Activated CD4-positive, CD25-positive, alpha-beta regulatory T cell treated with anti-CD3 and anti-CD28 coated beads, Interleukin-2, amount 50 U/mL, for 72 hours (primary cell): ENCODE data around the gene TNRC6C.

Source experiments
- DNase-seq: peaks from one replicate; pipeline ENCODE4 v3.0.0; 2021

The TNRC6C gene, protein sequence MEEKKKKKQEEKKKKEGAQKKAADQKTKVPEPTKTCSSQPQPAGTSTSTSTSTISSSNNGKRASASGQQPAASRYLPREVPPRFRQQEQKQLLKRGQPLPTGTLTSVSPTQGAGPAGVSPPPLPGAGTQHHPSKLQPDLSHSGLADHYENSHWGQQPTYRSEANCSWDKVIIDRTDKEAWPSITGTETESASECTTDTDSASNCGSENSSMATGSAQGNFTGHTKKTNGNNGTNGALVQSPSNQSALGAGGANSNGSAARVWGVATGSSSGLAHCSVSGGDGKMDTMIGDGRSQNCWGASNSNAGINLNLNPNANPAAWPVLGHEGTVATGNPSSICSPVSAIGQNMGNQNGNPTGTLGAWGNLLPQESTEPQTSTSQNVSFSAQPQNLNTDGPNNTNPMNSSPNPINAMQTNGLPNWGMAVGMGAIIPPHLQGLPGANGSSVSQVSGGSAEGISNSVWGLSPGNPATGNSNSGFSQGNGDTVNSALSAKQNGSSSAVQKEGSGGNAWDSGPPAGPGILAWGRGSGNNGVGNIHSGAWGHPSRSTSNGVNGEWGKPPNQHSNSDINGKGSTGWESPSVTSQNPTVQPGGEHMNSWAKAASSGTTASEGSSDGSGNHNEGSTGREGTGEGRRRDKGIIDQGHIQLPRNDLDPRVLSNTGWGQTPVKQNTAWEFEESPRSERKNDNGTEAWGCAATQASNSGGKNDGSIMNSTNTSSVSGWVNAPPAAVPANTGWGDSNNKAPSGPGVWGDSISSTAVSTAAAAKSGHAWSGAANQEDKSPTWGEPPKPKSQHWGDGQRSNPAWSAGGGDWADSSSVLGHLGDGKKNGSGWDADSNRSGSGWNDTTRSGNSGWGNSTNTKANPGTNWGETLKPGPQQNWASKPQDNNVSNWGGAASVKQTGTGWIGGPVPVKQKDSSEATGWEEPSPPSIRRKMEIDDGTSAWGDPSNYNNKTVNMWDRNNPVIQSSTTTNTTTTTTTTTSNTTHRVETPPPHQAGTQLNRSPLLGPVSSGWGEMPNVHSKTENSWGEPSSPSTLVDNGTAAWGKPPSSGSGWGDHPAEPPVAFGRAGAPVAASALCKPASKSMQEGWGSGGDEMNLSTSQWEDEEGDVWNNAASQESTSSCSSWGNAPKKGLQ (N-terminal part only)

GRCh38 chr17:77957857-77958715, at the start of gene TNRC6C:
Gene TNRC6C (plus strand): TSS chr17:77958703. CDS start chr17:78004207, 45,504 bp downstream.
- peak; percentile 99 for DNase-seq

- DNase-seq = no peak
Measured at GRCh38 chr17:77909236-77909635, 49.3 kb upstream of the TNRC6C start.

GRCh38 chr17:77909816-77910215, 48.7 kb upstream of the TNRC6C start:
- no peak for DNase-seq

DNA sequence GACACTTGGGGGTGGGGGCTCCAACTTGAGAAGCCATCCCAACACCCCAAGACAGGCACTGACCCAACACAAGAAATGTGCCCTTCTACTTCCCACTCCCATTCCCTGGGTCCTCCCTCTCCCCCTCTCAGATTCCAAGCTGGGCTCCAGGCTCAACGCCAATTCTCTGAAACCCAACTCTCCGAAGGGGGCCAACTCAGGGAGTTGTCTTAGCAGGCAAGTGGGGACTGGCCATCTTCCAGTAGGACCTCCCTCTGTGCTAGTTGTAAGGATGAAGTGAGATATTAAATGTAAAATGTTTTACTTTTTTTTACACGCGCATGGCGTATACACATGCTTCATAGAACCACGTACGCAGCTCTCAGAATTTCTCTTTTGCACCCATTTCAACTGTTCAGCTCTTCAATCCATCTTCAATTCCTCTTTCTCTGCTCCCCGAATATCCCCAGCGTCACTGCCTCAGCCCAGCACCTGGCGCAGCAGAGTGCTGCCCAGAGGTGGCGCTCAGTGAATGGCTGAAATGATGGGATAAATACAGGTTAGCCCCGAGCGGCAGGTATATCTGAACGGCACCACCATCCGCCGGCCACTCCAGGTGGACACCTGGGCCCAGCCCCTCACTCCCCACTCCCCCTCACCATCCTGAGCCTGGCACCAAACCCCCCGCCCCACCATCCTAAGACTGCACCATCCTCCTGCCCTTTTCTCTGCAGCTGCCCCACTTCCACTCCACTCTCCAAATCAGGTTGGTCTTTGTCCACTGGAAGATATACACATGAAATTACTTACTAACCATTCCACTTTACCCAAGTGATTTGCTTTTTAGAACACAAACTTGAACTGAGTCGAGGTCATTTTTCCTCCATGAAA, 43.9 kb upstream of the TNRC6C start:
- no peak for DNase-seq

- DNase-seq = no peak
Measured at GRCh38 chr17:77915594-77916021, 42.9 kb upstream of the TNRC6C start.

- DNase-seq = no peak
Measured at GRCh38 chr17:77916264-77916663, 42.2 kb upstream of the TNRC6C start.

GRCh38 chr17:77916703-77917481, 41.6 kb upstream of the TNRC6C start:
- DNase-seq = no peak

GRCh38 chr17:77919276-77919675, 39.2 kb upstream of the TNRC6C start:
- DNase-seq = no peak

DNA sequence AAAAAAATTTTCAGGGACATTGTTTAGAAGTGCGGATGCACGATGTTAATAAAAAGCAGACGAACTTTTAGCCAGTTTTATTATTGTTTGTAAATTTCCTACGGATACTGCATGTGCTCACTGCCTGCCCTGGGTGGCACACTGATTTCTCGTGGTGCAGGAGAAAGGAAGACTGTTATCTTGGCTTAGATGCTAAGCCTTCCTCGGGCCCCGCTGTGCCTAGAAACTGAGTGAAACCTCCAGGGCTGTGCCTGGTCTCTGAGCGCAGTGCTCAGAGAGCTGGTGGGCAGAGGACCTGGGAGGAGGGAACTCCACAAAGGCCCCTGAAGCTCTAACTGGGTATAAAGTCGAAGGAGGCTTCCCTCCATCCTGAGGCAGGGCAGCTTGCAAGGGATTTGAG, 35.4 kb upstream of the TNRC6C start:
- DNase-seq = no peak

GRCh38 chr17:77923776-77924513, 34.6 kb upstream of the TNRC6C start:
- DNase-seq = no peak

- DNase-seq = no peak
Measured at GRCh38 chr17:77924757-77925336, 33.7 kb upstream of the TNRC6C start.

DNA sequence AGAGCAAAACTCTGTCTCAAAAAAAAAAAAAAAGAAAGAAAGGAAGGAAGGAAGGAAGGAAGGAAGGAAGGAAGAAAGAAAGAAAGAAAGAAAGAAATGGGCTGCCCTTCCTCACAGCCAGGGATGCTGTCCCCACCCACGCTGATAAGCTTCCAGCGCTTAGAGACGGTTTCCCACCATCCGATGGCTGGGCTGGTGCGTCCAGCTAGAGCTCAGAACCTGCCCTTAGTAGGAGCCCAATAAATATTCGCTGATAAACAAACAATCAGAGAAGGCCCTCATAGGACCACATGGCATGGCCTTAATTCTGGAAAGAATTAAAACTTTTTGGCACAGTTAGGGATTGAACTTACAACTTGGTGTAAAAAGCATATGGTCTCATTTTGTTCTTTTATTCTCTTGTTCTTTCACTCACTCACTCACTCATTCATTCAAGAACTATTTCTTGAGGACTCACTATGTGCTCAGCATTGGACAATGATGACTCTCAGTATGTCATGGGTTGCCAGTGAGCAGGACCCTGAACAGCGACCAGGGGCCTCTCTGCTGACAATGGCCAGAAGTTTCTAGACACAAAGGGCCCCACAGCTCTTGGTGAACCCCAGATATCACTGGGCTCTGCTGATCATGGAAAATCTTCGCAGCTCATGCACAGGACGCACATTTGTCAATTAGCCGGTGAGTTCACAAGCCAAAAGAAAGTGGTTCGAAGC, 32.5 kb upstream of the TNRC6C start:
- no peak for DNase-seq

DNA sequence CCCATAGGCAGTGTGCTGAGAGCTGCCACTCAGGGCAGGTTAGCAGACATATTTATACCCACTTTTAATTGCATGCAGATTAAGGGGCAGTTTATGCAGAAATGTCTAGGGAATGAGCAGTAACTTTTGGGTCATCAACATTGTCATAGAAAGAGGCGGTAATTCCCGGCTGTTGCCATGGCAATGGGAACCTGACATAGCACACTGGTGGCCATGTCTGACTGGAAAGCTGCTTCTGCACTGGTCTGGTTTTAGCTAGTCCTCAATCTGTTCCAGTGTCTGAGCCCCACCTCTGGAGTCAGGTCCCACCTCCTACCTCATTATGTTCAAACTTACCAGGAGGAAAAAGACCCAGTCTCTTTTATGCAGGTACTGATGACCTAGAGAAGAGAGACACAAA, 31.5 kb upstream of the TNRC6C start:
- DNase-seq = no peak

DNA sequence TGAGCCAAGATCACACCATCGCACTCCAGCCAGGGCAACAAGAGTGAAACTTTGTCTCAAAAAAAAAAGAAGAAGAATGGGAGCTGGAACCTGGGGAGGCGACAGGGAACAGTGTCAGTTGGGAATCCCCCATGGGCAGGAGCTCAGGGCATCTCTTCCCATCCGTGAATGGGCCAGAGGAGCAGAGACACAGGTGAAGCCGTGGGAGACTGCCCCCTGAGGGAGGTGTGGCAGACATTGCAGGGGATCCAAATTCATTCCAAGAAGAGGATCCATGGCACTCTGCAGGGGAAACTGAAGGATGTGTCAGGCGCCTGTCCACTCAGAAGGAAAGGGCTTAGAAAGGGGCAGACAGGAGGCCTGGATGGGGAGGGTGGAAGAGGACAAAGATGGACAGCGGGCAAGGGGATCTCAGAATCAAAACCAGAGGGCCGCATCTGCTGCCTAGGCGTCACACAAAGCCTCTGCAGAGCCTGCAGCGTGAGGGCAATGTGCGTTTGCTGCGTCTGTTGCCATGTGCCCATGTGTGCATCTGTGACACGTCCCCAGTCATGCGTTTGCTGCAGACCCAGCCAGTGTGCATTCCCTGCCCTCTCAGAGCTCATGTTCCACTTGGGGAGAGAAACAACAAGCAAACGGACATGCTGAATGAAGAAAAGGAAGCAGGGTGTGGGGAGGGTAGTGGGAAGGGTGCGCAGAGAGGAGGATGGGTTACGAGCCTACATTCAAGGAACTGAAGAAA, 30.6 kb upstream of the TNRC6C start:
- DNase-seq = no peak

- no peak for DNase-seq
Measured at GRCh38 chr17:77928519-77929179, 29.9 kb upstream of the TNRC6C start.

DNA sequence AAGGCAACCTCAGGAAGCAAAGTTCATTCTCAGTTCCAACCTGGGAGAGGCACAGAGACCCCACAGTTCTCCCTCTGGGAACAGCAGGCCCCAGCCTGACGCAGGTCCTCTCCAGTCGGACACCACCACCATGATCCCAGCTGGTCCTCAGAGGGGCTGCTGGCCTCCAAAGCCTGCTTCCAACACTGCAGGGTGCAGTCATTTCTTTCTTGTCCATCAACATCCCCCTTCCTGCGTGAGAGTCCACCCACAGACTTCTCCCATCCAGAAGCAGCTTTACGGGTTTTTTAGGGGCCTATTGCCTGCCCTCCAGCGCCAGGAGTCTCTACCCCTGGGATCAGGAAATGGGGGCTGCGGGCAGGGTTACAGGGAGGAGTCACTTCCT, 29.3 kb upstream of the TNRC6C start:
- no peak for DNase-seq

GRCh38 chr17:77929871-77930436, 28.5 kb upstream of the TNRC6C start:
- DNase-seq = no peak
